Motor neuron (in vitro differentiated cells): ENCODE data around the gene CHURC1. TPM values are rescaled to one million over a fixed set of nuclear protein-coding genes. Genes with fewer than 3 reads are reported as not detected.
"Not testable (repeated sequence)": the region's sequence is repeated elsewhere in the genome, so short reads cannot be mapped to it uniquely, and the experiment has no call there.

ENCODE experiments used
- ATAC-seq, 8 experiments: fragments of 200-7000 bp; cut with Tn5 transposase; replicated peaks in 6 of 8; 2 replicates each; pipeline ENCODE4 v1.8.0; 2021; ENCODE audit warnings: mild to moderate bottlenecking in 8 of 8, moderate library complexity in 8 of 8
- H3K27ac ChIP-seq, 2 donors: fragments of 250-450 bp; sonication (Bioruptor Pico); 2 replicates each; pipeline ENCODE4 v1.9.0; 2021; ENCODE audit warnings: antibody characterized with exemption in 2 of 2, mild to moderate bottlenecking in 2 of 2, moderate library complexity in 1 of 2
- H3K4me1 ChIP-seq, 2 donors: fragments of 250-450 bp; sonication (Bioruptor Pico); replicated peaks in 1 of 2; 2 replicates each; pipeline ENCODE4 v1.6.1; 2021; ENCODE audit warnings: antibody characterized with exemption in 2 of 2, mild to moderate bottlenecking in 2 of 2, moderate library complexity in 1 of 2
- H3K4me3 ChIP-seq, 5 donors: fragments of 250-450 bp; sonication (Bioruptor Pico); 2 replicates each; pipeline ENCODE4 v1.9.0; 2021; ENCODE audit warnings: antibody characterized with exemption in 5 of 5, mild to moderate bottlenecking in 5 of 5, moderate library complexity in 4 of 5
- WGBS, 10 experiments: fragments of 450-650 bp; shearing (Covaris generic); methylation state at CpG; one replicate each; pipeline ENCODE4 v1.0.0; 2022; 5-methylcytosine and 5-hydroxymethylcytosine counted together
- in situ Hi-C, 9 experiments: fragments of 400-800 bp; cut with MboI; loops; one replicate each; pipeline ENCODE4 v1.15.0; 2021; ENCODE audit warnings: low sequenced_read_pairs in 9 of 9, low pct_unique_long_range_greater_than_20kb in 2 of 9; ENCODE audit not compliant: unreplicated experiment in 9 of 9
- total RNA-seq, 8 experiments: library from RNA; unstranded; fragments of 300-600 nt; gene quantifications; 2 replicates each; pipeline versions ENCODE4 v1.2.3 to v1.2.4, GENCODE V29; 2022

The CHURC1 gene
- total RNA-seq, 8 experiments from 2014 or later, result 41.4 to 120 (median 56.2) TPM

GRCh38 chr14:64879635-64880220, 34.5 kb upstream of the CHURC1 start, which contains the start of gene SPTB:
TSS of gene SPTB (minus strand) at chr14:64879907. CDS start at chr14:64823094, 56,813 bp downstream.
- peak; percentile 47 to 89 (median 82) for ATAC-seq
- WGBS, 10 experiments, result no CpG with 5 or more reads among the region's 61 CpGs
- in situ Hi-C loops, result loop anchor here in 2 of 9 experiments (25.0 kb wide), 3 partner anchors 192 to 342 kb away; partner anchors contain the start of genes HSPA2 (in 1 of the 2) and PPP1R36 (in 1 of the 2)
- Histone ChIP-seq H3K4me3 (peak within 1 kb of the TSS; percentile 32 to 60 (median 54)), H3K4me1 (peaks cover 0 to 7% of the 10 kb centered on the region in 2 donors), H3K27ac (no peak within 1 kb of the TSS)

GRCh38 chr14:64880221-64881121, 33.8 kb upstream of the CHURC1 start:
- 4 to 80% (median 17%) methylated on average over 1 to 16 of the region's 49 CpGs; no CpG with 5 or more reads in 3 of the 10 experiments for WGBS, 10 experiments
- ATAC-seq, result peak; percentile 31 to 79 (median 66)
- in situ Hi-C loops, result loop anchor here in 2 of 9 experiments (25.0 kb wide), 3 partner anchors 193 to 343 kb away; partner anchors contain the start of genes HSPA2 (in 1 of the 2) and PPP1R36 (in 1 of the 2)
- peak overlapping the region; percentile 32 to 60 (median 54) for H3K4me3 ChIP-seq
- H3K27ac ChIP-seq, result no peak overlapping the region
- H3K4me1 ChIP-seq, result peaks cover 0 to 7% of the 10 kb centered on the region in 2 donors

- no peaks in the 10 kb centered on the region for H3K4me1 ChIP-seq
- 50 to 100% (median 86%) methylated on average over 1 to 2 of the region's 2 CpGs; no CpG with 5 or more reads in 1 of the 10 experiments for WGBS, 10 experiments
- H3K27ac ChIP-seq, result no peak overlapping the region
- no peak overlapping the region for H3K4me3 ChIP-seq
- in situ Hi-C loops, result loop anchor here in 2 of 9 experiments (25.0 kb wide), 3 partner anchors 198 to 348 kb away; partner anchors contain the start of genes HSPA2 (in 1 of the 2) and PPP1R36 (in 1 of the 2)
- ATAC-seq, result no peak
These were observed 28.7 kb upstream of the CHURC1 start for GRCh38 chr14:64885559-64885958.

GRCh38 chr14:64889352-64889751, 24.9 kb upstream of the CHURC1 start:
- WGBS, 10 experiments, result 57 to 100% (median 76%) methylated on average over 1 to 6 of the region's 6 CpGs; no CpG with 5 or more reads in 1 of the 10 experiments
- peak in 1 of 8 experiments; percentile 46 for ATAC-seq
- Histone ChIP-seq H3K4me1 (no peaks in the 10 kb centered on the region), H3K27ac (no peak overlapping the region), H3K4me3 (no peak overlapping the region)
- in situ Hi-C loops, result loop anchor here in 2 of 9 experiments (25.0 kb wide), 3 partner anchors 202 to 352 kb away; partner anchors contain the start of genes HSPA2 (in 1 of the 2) and PPP1R36 (in 1 of the 2)

- WGBS, 10 experiments, result 43 to 95% (median 64%) methylated on average over 1 to 4 of the region's 4 CpGs; no CpG with 5 or more reads in 1 of the 10 experiments
- peak in 1 of 8 experiments; percentile 47 for ATAC-seq
- in situ Hi-C loops, result loop anchor here in 2 of 9 experiments (10.0 to 25.0 kb wide), 4 partner anchors 67 to 354 kb away; partner anchors contain the start of genes HSPA2 (in 1 of the 2) and PPP1R36 (in 1 of the 2)
- Histone ChIP-seq H3K4me1 (no peaks in the 10 kb centered on the region), H3K27ac (no peak overlapping the region), H3K4me3 (no peak overlapping the region)
These were observed 22.9 kb upstream of the CHURC1 start for GRCh38 chr14:64891173-64891838.

GRCh38 chr14:64891839-64892375, 22.3 kb upstream of the CHURC1 start:
- WGBS, 10 experiments, result 0 to 50% (median 31%) methylated on average over 1 to 2 of the region's 2 CpGs; no CpG with 5 or more reads in 4 of the 10 experiments
- Histone ChIP-seq H3K27ac (no peak overlapping the region), H3K4me1 (no peaks in the 10 kb centered on the region), H3K4me3 (no peak overlapping the region)
- ATAC-seq, result peak; percentile 71 to 93 (median 79)
- in situ Hi-C loops, result loop anchor here in 2 of 9 experiments (10.0 to 25.0 kb wide), 4 partner anchors 67 to 355 kb away; partner anchors contain the start of genes HSPA2 (in 1 of the 2) and PPP1R36 (in 1 of the 2)

GRCh38 chr14:64899958-64900357, 14.3 kb upstream of the CHURC1 start:
- no peak for ATAC-seq
- in situ Hi-C loops, result loop anchor here in 2 of 9 experiments (10.0 to 25.0 kb wide), 4 partner anchors 75 to 363 kb away; partner anchors contain the start of genes HSPA2 (in 1 of the 2) and PPP1R36 (in 1 of the 2)
- no peak overlapping the region for H3K27ac ChIP-seq
- H3K4me1 ChIP-seq, result peaks cover 0 to 3% of the 10 kb centered on the region in 2 donors
- WGBS, 10 experiments, result 27 to 81% (median 75%) methylated on average over 1 of the region's 1 CpG; no CpG with 5 or more reads in 1 of the 10 experiments
- H3K4me3 ChIP-seq, result no peak overlapping the region

GRCh38 chr14:64906022-64906421, 8.2 kb upstream of the CHURC1 start:
- in situ Hi-C loops, result no loop called here

GRCh38 chr14:64910847-64911495, 3.3 kb upstream of the CHURC1 start:
- ATAC-seq, result no peak
- in situ Hi-C loops, result no loop called here
- Histone ChIP-seq H3K4me3 (no peak overlapping the region), H3K27ac (no peak overlapping the region), H3K4me1 (peaks cover 4 to 8% of the 10 kb centered on the region in 2 donors)
- 0 to 14% (median 0%) methylated on average over 1 to 3 of the region's 3 CpGs; no CpG with 5 or more reads in 1 of the 10 experiments for WGBS, 10 experiments

More at GRCh38 chr14:64906022-64906421, 8.2 kb upstream of the CHURC1 start:
- no peak for ATAC-seq
- Histone ChIP-seq H3K4me1 (peaks cover 0 to 3% of the 10 kb centered on the region in 2 donors), H3K27ac (no peak overlapping the region), H3K4me3 (no peak overlapping the region)
- 33 to 100% (median 68%) methylated on average over 1 to 5 of the region's 6 CpGs; no CpG with 5 or more reads in 1 of the 10 experiments for WGBS, 10 experiments

- no peak for ATAC-seq
- in situ Hi-C loops, result no loop called here
- H3K27ac ChIP-seq, result no peak overlapping the region
- no peak overlapping the region for H3K4me3 ChIP-seq
- peaks cover 4 to 8% of the 10 kb centered on the region in 2 donors for H3K4me1 ChIP-seq
- 0 to 67% (median 23%) methylated on average over 1 of the region's 1 CpG; no CpG with 5 or more reads in 4 of the 10 experiments for WGBS, 10 experiments
These were observed 2.0 kb upstream of the CHURC1 start for GRCh38 chr14:64912261-64912660.

- in situ Hi-C loops, H3K4me3 ChIP-seq, H3K4me1 ChIP-seq, ATAC-seq, H3K27ac ChIP-seq: not testable (repeated sequence)
- WGBS, 10 experiments, result 0 to 50% (median 0%) methylated on average over 1 of the region's 5 CpGs; no CpG with 5 or more reads in 4 of the 10 experiments
These were observed 778 bp upstream of the CHURC1 start for GRCh38 chr14:64913477-64913876.
